HepG2 (cell line): ENCODE results near the gene GAS2L1. TPM values are rescaled to one million over a fixed set of nuclear protein-coding genes. Genes with fewer than 3 reads are reported as not detected.

Source experiments
- HMG20B ChIP-seq: conservative IDR thresholded peaks from 2 replicates; pipeline ENCODE4 v1.6.1; 2016; ENCODE audit warnings: missing genetic modification reagents, missing compliant biosample characterization
- HOXA3 ChIP-seq: sonication (generic); formaldehyde crosslinking; IDR thresholded peaks from 2 replicates; pipeline ENCODE4 v1.5.0; 2020; ENCODE audit warnings: missing genetic modification reagents
- MIXL1 ChIP-seq: IDR thresholded peaks from 2 replicates; pipeline ENCODE4 v1.6.1; 2016
- ZKSCAN5 ChIP-seq: sonication (generic); formaldehyde crosslinking; IDR thresholded peaks from 2 replicates; pipeline ENCODE4 v1.5.1; 2020; ENCODE audit warnings: mild to moderate bottlenecking, missing genetic modification reagents
- ZNF550 ChIP-seq: sonication (generic); formaldehyde crosslinking; IDR thresholded peaks from 2 replicates; pipeline ENCODE4 v1.4.0; 2020; ENCODE audit warnings: mild to moderate bottlenecking, missing genetic modification reagents, borderline replicate concordance
- ZNF747 ChIP-seq: sonication (generic); formaldehyde crosslinking; IDR thresholded peaks from 2 replicates; pipeline ENCODE4 v1.8.1; 2023; ENCODE audit warnings: missing genetic modification reagents, mild to moderate bottlenecking, borderline replicate concordance
- ZNF749 ChIP-seq: sonication (generic); formaldehyde crosslinking; IDR thresholded peaks from 2 replicates; pipeline ENCODE4 v1.8.0; 2022; ENCODE audit warnings: mild to moderate bottlenecking, missing genetic modification reagents, moderate library complexity, borderline replicate concordance
- ZNF780A ChIP-seq: sonication (generic); formaldehyde crosslinking; IDR thresholded peaks from 2 replicates; pipeline ENCODE4 v1.8.0; 2022; ENCODE audit warnings: mild to moderate bottlenecking, missing genetic modification reagents, moderate library complexity
- polyA plus RNA-seq, 8 experiments: library from polyadenylated mRNA; depleted of rRNA in 3 of 8; stranded (reverse) in 7 of 8; unstranded in 1 of 8; fragments of >200 nt; fragmentation: Illumina TruSeq in 4 of 8; extraction: Trizol in 4 of 8; gene quantifications; 2 replicates each; pipeline versions ENCODE4 v1.2.1 to v1.2.3, GENCODE V29; 2011 to 2016; ENCODE audit warnings: low read depth in 4 of 8, missing spikeins in 1 of 8, mixed read lengths in 1 of 8; ENCODE audit not compliant: insufficient read depth in 1 of 8
- total RNA-seq, 5 experiments: library from RNA; depleted of rRNA; stranded (reverse); fragments of >200 nt; fragmentation: Illumina TruSeq; extraction: Trizol; gene quantifications; 2 replicates each; pipeline ENCODE4 v1.2.3, GENCODE V29; 2016; ENCODE audit warnings: low read depth in 1 of 5
- TF ChIP-seq, protein P1 (sequence below): sonication (generic); formaldehyde crosslinking; IDR thresholded peaks from 2 replicates; pipeline ENCODE4 v1.4.0; 2020; ENCODE audit warnings: missing genetic modification reagents
- TF ChIP-seq, protein P2 (sequence below): sonication (generic); formaldehyde crosslinking; IDR thresholded peaks from 2 replicates; pipeline ENCODE4 v1.5.0; 2020; ENCODE audit warnings: missing genetic modification reagents
- TF ChIP-seq, protein P3 (sequence below): sonication (generic); formaldehyde crosslinking; IDR thresholded peaks from 2 replicates; pipeline ENCODE4 v1.5.0; 2020; ENCODE audit warnings: mild to moderate bottlenecking, missing genetic modification reagents
- TF ChIP-seq, protein P4 (sequence below): sonication (generic); formaldehyde crosslinking; IDR thresholded peaks from 2 replicates; pipeline ENCODE4 v1.8.0; 2022; ENCODE audit warnings: mild to moderate bottlenecking, missing genetic modification reagents, moderate library complexity
- TF ChIP-seq, protein P5 (sequence below): sonication (generic); formaldehyde crosslinking; IDR thresholded peaks from 2 replicates; pipeline ENCODE4 v1.4.0; 2020; ENCODE audit warnings: missing genetic modification reagents, low read depth, mild to moderate bottlenecking, borderline replicate concordance
- TF ChIP-seq, protein P6 (sequence below): IDR thresholded peaks from 2 replicates; pipeline ENCODE4 v1.6.1; 2012; ENCODE audit warnings: inconsistent platforms
- TF ChIP-seq, protein P7 (sequence below): IDR thresholded peaks from 2 replicates; pipeline ENCODE4 v1.6.1; 2016; ENCODE audit warnings: missing compliant biosample characterization, missing genetic modification reagents, borderline replicate concordance
- TF ChIP-seq, protein P8 (sequence below), 2 experiments: fragments of 450-650 bp in 1 of 2; sonication (generic) in 1 of 2; formaldehyde crosslinking; IDR thresholded peaks; 2 replicates each; pipeline versions ENCODE4 v1.5.0 to v1.8.0; 2020 to 2022; ENCODE audit warnings: mild to moderate bottlenecking in 1 of 2, missing genetic modification reagents in 1 of 2

GAS2L1 gene
- total and polyA plus RNA-seq, 2 of the 13 experiments (the other 11 are each of a cell fraction or from before 2014, with no cell fraction given): 1.8 to 3.3 TPM

DNA sequence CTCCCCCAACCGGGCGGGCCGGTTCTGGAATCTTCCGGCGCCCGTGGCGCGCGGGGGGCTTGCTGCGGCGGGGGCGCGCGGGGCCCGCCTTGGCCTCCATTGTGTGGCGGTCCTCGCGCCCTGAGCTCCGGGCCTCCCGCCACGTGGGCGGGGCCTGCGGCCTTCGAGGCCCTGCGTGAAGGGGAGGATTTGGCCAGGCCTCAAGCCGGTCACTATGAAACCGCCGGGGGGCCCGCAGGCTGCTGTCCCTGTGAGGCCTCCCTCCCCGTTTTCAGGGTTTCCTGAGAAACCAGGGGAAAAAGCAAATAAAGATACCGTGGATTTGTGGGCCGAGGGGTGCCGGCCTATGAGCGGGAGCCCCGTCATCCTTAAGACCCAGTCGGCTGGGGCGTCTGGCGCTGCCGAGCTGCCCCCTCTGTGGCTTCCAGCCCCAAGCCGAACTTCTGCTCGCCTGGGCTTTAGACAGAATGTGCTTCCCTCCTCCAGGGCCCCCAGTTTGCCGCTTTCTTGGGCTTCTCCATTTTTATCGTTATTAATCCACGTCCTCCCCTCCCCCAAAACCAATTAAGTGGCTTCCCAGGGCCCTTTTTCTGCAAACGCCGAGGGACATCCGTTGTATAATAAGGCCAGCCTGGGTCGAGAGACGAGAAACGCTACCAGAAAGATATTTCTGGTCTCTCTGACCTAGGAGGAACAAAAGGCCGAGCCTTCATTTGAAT is 37.8 kb upstream of the GAS2L1 start (continued):
- TF ChIP-seq, protein P1, sequence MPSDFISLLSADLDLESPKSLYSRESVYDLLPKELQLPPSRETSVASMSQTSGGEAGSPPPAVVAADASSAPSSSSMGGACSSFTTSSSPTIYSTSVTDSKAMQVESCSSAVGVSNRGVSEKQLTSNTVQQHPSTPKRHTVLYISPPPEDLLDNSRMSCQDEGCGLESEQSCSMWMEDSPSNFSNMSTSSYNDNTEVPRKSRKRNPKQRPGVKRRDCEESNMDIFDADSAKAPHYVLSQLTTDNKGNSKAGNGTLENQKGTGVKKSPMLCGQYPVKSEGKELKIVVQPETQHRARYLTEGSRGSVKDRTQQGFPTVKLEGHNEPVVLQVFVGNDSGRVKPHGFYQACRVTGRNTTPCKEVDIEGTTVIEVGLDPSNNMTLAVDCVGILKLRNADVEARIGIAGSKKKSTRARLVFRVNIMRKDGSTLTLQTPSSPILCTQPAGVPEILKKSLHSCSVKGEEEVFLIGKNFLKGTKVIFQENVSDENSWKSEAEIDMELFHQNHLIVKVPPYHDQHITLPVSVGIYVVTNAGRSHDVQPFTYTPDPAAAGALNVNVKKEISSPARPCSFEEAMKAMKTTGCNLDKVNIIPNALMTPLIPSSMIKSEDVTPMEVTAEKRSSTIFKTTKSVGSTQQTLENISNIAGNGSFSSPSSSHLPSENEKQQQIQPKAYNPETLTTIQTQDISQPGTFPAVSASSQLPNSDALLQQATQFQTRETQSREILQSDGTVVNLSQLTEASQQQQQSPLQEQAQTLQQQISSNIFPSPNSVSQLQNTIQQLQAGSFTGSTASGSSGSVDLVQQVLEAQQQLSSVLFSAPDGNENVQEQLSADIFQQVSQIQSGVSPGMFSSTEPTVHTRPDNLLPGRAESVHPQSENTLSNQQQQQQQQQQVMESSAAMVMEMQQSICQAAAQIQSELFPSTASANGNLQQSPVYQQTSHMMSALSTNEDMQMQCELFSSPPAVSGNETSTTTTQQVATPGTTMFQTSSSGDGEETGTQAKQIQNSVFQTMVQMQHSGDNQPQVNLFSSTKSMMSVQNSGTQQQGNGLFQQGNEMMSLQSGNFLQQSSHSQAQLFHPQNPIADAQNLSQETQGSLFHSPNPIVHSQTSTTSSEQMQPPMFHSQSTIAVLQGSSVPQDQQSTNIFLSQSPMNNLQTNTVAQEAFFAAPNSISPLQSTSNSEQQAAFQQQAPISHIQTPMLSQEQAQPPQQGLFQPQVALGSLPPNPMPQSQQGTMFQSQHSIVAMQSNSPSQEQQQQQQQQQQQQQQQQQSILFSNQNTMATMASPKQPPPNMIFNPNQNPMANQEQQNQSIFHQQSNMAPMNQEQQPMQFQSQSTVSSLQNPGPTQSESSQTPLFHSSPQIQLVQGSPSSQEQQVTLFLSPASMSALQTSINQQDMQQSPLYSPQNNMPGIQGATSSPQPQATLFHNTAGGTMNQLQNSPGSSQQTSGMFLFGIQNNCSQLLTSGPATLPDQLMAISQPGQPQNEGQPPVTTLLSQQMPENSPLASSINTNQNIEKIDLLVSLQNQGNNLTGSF: 0 out of 2 replicates have a peak, but pooled peaks have one; percentile 17
- TF ChIP-seq ZNF780A (no peak; the same call in 1 of the 2 replicates), ZNF747 (CRISPR knock-in tag) (peak; percentile 29; the same call in 1 of the 2 replicates), ZNF749 (peak; percentile 64; the same call in 1 of the 2 replicates), HOXA3 (CRISPR knock-in tag) (peak; percentile 63), ZNF550 (CRISPR knock-in tag) (no peak), MIXL1 (CRISPR knock-in tag) (no peak), ZKSCAN5 (CRISPR knock-in tag) (no peak), HMG20B (CRISPR knock-in tag) (no peak)
- TF ChIP-seq, protein P2, sequence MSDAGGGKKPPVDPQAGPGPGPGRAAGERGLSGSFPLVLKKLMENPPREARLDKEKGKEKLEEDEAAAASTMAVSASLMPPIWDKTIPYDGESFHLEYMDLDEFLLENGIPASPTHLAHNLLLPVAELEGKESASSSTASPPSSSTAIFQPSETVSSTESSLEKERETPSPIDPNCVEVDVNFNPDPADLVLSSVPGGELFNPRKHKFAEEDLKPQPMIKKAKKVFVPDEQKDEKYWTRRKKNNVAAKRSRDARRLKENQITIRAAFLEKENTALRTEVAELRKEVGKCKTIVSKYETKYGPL (CRISPR knock-in tag): peak; percentile 9; the same call in 1 of the 2 replicates
- TF ChIP-seq, protein P3, sequence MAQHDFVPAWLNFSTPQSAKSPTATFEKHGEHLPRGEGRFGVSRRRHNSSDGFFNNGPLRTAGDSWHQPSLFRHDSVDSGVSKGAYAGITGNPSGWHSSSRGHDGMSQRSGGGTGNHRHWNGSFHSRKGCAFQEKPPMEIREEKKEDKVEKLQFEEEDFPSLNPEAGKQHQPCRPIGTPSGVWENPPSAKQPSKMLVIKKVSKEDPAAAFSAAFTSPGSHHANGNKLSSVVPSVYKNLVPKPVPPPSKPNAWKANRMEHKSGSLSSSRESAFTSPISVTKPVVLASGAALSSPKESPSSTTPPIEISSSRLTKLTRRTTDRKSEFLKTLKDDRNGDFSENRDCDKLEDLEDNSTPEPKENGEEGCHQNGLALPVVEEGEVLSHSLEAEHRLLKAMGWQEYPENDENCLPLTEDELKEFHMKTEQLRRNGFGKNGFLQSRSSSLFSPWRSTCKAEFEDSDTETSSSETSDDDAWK (CRISPR knock-in tag): no peak
- TF ChIP-seq, protein P4, sequence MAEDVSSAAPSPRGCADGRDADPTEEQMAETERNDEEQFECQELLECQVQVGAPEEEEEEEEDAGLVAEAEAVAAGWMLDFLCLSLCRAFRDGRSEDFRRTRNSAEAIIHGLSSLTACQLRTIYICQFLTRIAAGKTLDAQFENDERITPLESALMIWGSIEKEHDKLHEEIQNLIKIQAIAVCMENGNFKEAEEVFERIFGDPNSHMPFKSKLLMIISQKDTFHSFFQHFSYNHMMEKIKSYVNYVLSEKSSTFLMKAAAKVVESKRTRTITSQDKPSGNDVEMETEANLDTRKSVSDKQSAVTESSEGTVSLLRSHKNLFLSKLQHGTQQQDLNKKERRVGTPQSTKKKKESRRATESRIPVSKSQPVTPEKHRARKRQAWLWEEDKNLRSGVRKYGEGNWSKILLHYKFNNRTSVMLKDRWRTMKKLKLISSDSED (CRISPR knock-in tag): no peak
- TF ChIP-seq, protein P5, sequence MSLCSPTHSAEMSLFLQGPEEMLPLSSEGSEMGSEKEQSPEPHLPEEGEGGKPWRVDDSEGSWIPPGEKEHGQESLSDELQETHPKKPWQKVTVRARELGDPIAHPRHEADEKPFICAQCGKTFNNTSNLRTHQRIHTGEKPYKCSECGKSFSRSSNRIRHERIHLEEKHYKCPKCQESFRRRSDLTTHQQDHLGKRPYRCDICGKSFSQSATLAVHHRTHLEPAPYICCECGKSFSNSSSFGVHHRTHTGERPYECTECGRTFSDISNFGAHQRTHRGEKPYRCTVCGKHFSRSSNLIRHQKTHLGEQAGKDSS: no peak
- TF ChIP-seq, protein P6, sequence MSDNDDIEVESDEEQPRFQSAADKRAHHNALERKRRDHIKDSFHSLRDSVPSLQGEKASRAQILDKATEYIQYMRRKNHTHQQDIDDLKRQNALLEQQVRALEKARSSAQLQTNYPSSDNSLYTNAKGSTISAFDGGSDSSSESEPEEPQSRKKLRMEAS: peak; percentile 92
- TF ChIP-seq, protein P7, sequence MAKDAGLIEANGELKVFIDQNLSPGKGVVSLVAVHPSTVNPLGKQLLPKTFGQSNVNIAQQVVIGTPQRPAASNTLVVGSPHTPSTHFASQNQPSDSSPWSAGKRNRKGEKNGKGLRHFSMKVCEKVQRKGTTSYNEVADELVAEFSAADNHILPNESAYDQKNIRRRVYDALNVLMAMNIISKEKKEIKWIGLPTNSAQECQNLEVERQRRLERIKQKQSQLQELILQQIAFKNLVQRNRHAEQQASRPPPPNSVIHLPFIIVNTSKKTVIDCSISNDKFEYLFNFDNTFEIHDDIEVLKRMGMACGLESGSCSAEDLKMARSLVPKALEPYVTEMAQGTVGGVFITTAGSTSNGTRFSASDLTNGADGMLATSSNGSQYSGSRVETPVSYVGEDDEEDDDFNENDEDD (CRISPR knock-in tag): peak; percentile 77; the same call in 1 of the 2 replicates
- TF ChIP-seq, protein P8, sequence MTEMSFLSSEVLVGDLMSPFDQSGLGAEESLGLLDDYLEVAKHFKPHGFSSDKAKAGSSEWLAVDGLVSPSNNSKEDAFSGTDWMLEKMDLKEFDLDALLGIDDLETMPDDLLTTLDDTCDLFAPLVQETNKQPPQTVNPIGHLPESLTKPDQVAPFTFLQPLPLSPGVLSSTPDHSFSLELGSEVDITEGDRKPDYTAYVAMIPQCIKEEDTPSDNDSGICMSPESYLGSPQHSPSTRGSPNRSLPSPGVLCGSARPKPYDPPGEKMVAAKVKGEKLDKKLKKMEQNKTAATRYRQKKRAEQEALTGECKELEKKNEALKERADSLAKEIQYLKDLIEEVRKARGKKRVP (CRISPR knock-in tag; IDR thresholded peaks at IDR 0.05): peak in 1 of 2 experiments; percentile 54; a peak in 1 of 4 replicates
